Transverse colon (tissue), 4 donors: Measurements from ENCODE around the gene PRH2. TPM values are rescaled to one million over a fixed set of nuclear protein-coding genes. Genes with fewer than 3 reads are reported as not detected.

Experiments
- DNase-seq: peaks from one replicate; pipeline ENCODE4 v3.0.0-alpha.2; 2019
- H3K27ac ChIP-seq, 4 donors: fragments of 200-600 bp; sonication (generic); 2 replicates each; pipeline ENCODE4 v1.5.1; 2016 to 2018; ENCODE audit warnings: inconsistent platforms in 4 of 4
- H3K27me3 ChIP-seq: fragments of 200-600 bp; sonication (generic); 2 replicates; pipeline ENCODE4 v1.5.1; 2017; ENCODE audit warnings: inconsistent platforms
- H3K36me3 ChIP-seq, 4 donors: fragments of 200-600 bp; sonication (generic); 2 replicates each; pipeline ENCODE4 v1.5.1; 2017 to 2019; ENCODE audit warnings: inconsistent platforms in 4 of 4
- H3K4me1 ChIP-seq, 4 donors: fragments of 200-600 bp; sonication (generic); 2 replicates each; pipeline ENCODE4 v1.5.1; 2017 to 2020; ENCODE audit warnings: inconsistent platforms in 4 of 4
- H3K4me3 ChIP-seq, 4 donors: fragments of 200-600 bp; sonication (generic); 1 replicate in 1 of 4; 2 replicates in 3 of 4; pipeline versions ENCODE4 v1.5.1 to v1.6.1; 2017 to 2019; ENCODE audit warnings: inconsistent platforms in 4 of 4
- H3K9me3 ChIP-seq, 2 donors: fragments of 200-600 bp; sonication (generic); 2 replicates each; pipeline ENCODE4 v1.5.1; 2017 to 2019; ENCODE audit warnings: inconsistent platforms in 2 of 2
- CTCF ChIP-seq, 5 experiments: fragments of 200-600 bp in 3 of 5; fragments of 450-650 bp in 2 of 5; sonication (generic) in 3 of 5; IDR thresholded peaks; 1 replicate in 2 of 5; 2 replicates in 3 of 5; pipeline ENCODE4 v1.5.1; 2016 to 2017; ENCODE audit warnings: antibody characterized with exemption in 5 of 5, inconsistent platforms in 3 of 5, mild to moderate bottlenecking in 2 of 5, moderate library complexity in 1 of 5
- EP300 ChIP-seq: sonication (generic); formaldehyde crosslinking; IDR thresholded peaks from one replicate; pipeline ENCODE4 v1.6.1; 2017; ENCODE audit warnings: antibody characterized with exemption, low read depth
- POLR2A ChIP-seq: fragments of 450-650 bp; IDR thresholded peaks from one replicate; pipeline ENCODE4 v1.6.1; 2016; ENCODE audit warnings: antibody characterized with exemption, mild to moderate bottlenecking, moderate library complexity
- POLR2AphosphoS5 ChIP-seq, 3 donors: sonication (generic); formaldehyde crosslinking; IDR thresholded peaks; one replicate each; pipeline ENCODE4 v1.6.1; 2016; ENCODE audit warnings: antibody characterized with exemption in 3 of 3
- WGBS, 2 donors: methylation state at CpG; one replicate each; pipeline ENCODE4 v1.1.5; 2018; ENCODE audit warnings: low coverage in 1 of 2; 5-methylcytosine and 5-hydroxymethylcytosine counted together
- in situ Hi-C, 4 donors: fragments of 200-750 bp; cut with MboI; loops; one replicate each; pipeline versions ENCODE4 v1.15.0 to v1.15.1; 2017; ENCODE audit warnings: low sequenced_read_pairs in 3 of 4, low pct_ligation_motif_present in 1 of 4, low pct_unique_long_range_greater_than_20kb in 1 of 4
- intact Hi-C: fragments of 100-400 bp; cut with DNase I; formaldehyde crosslinking; loops from one replicate; pipeline ENCODE4 v1.15.1; 2023; ENCODE audit warnings: low total_unique reads
- total RNA-seq, 4 donors: library from RNA; depleted of rRNA; stranded (reverse); fragments of >200 nt; gene quantifications; one replicate each; pipeline ENCODE4 v1.1.0, GENCODE V29; 2016

Gene PRH2
- total RNA-seq, 4 donors from 2014 or later = not detected

GRCh38 chr12:10941916-10942607 is 13.0 kb downstream of the PRH2 start:
- TF ChIP-seq POLR2A (no peak), EP300 (no peak), POLR2AphosphoS5 (IDR thresholded peaks at IDR 0.05) (no peak), CTCF (IDR thresholded peaks at IDR 0.05) (no peak)
- intact Hi-C loops (no loop called here), in situ Hi-C loops (no loop called here)
- no peak overlapping the region for H3K27ac ChIP-seq
- no peak for DNase-seq
- no peak overlapping the region for H3K4me3 ChIP-seq
- no peaks in the 10 kb centered on the region for H3K27me3 ChIP-seq
- peaks cover 0 to 7% of the 10 kb centered on the region in 2 donors for H3K9me3 ChIP-seq
- no peaks in the 10 kb centered on the region for H3K4me1 ChIP-seq
- WGBS, 2 donors = 90% methylated on average over 4 of the region's 4 CpGs; no CpG with 5 or more reads in 1 of the 2 donors
- no peaks in the 10 kb centered on the region for H3K36me3 ChIP-seq

GRCh38 chr12:10943167-10943566 is 14.1 kb downstream of the PRH2 start:
- Histone ChIP-seq H3K27me3 (no peaks in the 10 kb centered on the region), H3K9me3 (peaks cover 0 to 7% of the 10 kb centered on the region in 2 donors)
- intact Hi-C loops = no loop called here

DNA sequence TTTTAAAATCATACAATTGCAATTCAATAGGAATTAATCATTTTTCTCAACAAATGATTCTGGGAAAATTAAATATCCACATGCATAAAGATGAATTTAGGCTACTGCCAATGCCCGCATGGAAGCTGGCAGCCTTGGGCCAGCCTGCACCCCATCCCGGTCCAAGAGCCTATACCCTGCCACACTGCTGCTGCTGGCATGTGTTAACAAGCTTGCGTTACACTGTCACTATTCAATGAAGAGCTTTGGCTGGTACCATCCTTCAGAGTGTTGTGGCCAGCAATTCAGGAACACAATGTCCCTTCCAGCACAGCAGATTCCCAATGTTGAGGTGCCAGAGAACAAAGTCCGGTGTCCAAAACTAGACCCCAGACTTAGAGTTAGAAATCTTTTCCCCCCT is 23.6 kb downstream of the PRH2 start:
- no peak for TF ChIP-seq CTCF (IDR thresholded peaks at IDR 0.05)
- H3K4me3 ChIP-seq = no peak overlapping the region
- intact Hi-C loops (no loop called here), in situ Hi-C loops (no loop called here)
- peaks cover 5 to 7% of the 10 kb centered on the region in 2 donors for H3K9me3 ChIP-seq
- WGBS, 2 donors = 70 to 100% methylated on average over 1 to 4 of the region's 4 CpGs
- H3K4me1 ChIP-seq = no peaks in the 10 kb centered on the region
- no peak overlapping the region for H3K27ac ChIP-seq
- DNase-seq = no peak
- H3K36me3 ChIP-seq = no peaks in the 10 kb centered on the region
- H3K27me3 ChIP-seq = no peaks in the 10 kb centered on the region

More at GRCh38 chr12:10943167-10943566, 14.1 kb downstream of the PRH2 start:
- no peak for DNase-seq
- H3K4me3 ChIP-seq = no peak overlapping the region
- no peaks in the 10 kb centered on the region for H3K36me3 ChIP-seq
- TF ChIP-seq CTCF (IDR thresholded peaks at IDR 0.05) (no peak), POLR2A (no peak), POLR2AphosphoS5 (IDR thresholded peaks at IDR 0.05) (no peak), EP300 (no peak)
- no peak overlapping the region for H3K27ac ChIP-seq
- in situ Hi-C loops = no loop called here
- 96 to 100% methylated on average over 2 of the region's 2 CpGs for WGBS, 2 donors
- no peaks in the 10 kb centered on the region for H3K4me1 ChIP-seq

GRCh38 chr12:10956085-10956484 is 27.0 kb downstream of the PRH2 start:
- intact Hi-C loops = no loop called here
- H3K27me3 ChIP-seq = no peaks in the 10 kb centered on the region
- no peak for DNase-seq
- no peak for TF ChIP-seq CTCF (IDR thresholded peaks at IDR 0.05)
- no peak for TF ChIP-seq POLR2AphosphoS5 (IDR thresholded peaks at IDR 0.05)
- no peak for TF ChIP-seq POLR2A
- TF ChIP-seq EP300 = no peak
- H3K9me3 ChIP-seq = peaks cover 5 to 7% of the 10 kb centered on the region in 2 donors
- in situ Hi-C loops = no loop called here
- H3K4me3 ChIP-seq = no peak overlapping the region
- H3K4me1 ChIP-seq = no peaks in the 10 kb centered on the region
- H3K27ac ChIP-seq = no peak overlapping the region
- no peaks in the 10 kb centered on the region for H3K36me3 ChIP-seq
